Activated CD4-positive, alpha-beta T cell treated with anti-CD3 and anti-CD28 coated beads for 24 hours (primary cell): ENCODE data around the gene TCEAL2.
"Not testable (repeated sequence)": the region's sequence is repeated elsewhere in the genome, so short reads cannot be mapped to it uniquely, and the experiment has no call there.

Experiments used
- DNase-seq, 2 donors: peaks; one replicate each; pipeline ENCODE4 v3.0.0-alpha.2; 2020; ENCODE audit warnings: low read depth in 2 of 2

Gene TCEAL2

GRCh38 chrX:102125436-102125835 lies at the start of gene TCEAL2:
TSS of gene TCEAL2 (plus strand) at chrX:102125679. CDS start at chrX:102126831, 1,152 bp downstream.
- not testable (repeated sequence) for DNase-seq

- no peak for DNase-seq
Observed at GRCh38 chrX:102077426-102077825, 48.1 kb upstream of the TCEAL2 start.

- no peak for DNase-seq
Observed at GRCh38 chrX:102085706-102086105, 39.8 kb upstream of the TCEAL2 start.

DNA sequence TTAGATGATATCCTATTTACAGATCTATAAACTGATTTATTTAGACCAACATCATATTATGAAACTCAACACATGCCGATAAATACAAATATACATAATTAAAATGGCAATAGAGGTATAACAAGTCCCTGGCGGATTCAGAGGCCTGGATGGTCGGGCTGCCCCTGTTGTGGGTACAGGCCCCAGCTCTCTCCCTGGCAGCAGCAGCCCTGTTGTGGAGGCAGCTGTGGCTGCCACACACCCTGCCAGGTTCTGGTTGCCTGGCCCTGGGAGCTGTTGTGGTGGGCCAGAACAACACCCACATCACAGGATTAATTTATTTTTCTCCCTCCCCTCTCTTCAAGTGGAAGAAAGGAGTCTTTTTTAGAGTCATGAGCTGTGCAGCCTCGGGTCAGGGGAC lies 12.1 kb upstream of the TCEAL2 start:
- DNase-seq, result no peak

GRCh38 chrX:102115748-102116147 lies 9.7 kb upstream of the TCEAL2 start:
- DNase-seq, result no peak

DNA sequence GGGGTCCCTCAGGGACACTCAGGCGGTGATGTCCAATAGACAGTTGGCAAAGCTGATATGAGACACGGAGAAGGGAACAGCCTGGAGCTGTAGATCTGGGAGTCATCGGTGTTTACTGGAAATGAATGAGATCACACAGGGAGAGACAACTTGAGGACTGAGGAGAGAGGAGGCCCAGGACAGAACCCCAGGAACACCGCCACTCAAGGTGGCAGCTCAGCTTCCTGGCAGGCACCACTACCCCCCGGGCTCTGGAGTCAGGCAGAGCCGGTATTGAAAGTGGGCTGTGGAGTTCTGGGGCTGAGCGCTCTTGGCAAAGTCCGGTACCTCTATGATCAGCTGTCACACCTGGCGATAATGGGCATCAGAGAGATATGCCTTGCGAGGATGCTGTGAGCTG lies 465 bp upstream of the TCEAL2 start:
- DNase-seq, result not testable (repeated sequence)

DNA sequence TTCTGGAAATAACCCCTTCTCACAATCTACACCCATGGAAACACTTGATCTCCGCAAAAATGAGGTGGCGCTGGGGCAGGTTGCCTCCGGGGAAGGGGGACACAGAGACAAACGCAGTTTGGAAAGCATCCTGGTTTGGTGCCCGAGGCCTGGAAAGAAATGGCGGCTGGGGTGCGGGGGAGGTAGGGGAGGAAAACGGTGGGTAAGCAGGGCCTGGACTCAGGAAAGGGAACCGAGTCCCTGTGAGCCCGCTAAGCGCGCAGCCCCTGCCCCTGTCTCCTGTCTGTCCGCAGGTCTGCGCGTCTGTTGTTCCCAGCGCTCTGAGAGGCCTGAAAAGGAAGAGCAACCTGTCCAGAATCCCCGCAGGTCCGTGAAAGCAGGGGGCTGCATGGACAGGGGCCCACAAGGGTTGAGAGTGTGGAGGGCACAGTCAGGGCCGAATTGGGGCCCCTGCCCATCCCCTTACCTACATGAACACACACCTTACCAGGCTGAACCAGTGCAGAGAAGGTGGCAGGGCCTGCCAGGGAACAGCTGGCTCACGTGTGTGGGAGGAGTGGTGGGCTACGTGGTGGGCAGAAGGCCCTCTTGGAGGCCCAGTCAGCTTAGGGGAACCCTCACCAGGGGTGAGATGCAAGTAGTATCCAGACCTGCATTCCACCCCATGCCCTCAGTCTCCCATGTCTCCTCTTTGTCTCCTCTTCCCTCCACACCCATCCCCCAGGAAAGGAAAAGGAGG lies 770 bp downstream of the TCEAL2 start:
- not testable (repeated sequence) for DNase-seq

DNA sequence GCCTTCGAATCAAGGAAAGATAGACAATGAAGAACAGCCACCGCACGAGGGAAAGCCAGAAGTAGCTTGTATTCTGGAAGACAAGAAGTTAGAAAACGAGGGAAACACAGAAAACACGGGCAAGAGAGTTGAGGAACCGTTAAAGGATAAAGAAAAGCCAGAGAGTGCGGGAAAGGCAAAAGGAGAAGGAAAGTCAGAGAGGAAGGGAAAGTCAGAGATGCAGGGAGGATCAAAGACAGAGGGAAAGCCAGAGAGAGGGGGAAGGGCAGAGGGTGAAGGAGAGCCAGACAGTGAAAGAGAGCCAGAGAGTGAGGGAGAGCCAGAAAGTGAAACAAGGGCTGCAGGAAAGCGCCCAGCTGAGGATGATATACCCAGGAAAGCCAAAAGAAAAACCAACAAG lies 1.4 kb downstream of the TCEAL2 start:
- no peak for DNase-seq

DNA sequence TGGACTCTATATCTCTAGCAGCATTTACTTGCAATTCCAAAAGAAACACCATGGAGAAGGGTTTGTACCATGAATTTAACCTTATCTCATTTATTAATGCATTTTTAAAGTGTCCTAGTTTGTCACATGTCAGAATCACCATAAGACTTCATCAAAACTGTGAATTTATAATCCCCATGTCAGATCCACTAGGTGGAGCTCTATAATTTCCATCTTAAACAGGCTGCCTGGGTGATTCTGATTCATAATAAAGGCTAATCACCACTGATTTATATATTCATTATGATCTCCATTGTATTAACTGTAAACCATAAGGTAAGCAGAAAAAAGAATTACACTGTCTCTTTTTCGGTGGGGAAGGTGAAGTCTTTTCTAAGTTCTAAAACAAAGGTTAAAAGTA lies 4.0 kb downstream of the TCEAL2 start:
- DNase-seq, result no peak

DNA sequence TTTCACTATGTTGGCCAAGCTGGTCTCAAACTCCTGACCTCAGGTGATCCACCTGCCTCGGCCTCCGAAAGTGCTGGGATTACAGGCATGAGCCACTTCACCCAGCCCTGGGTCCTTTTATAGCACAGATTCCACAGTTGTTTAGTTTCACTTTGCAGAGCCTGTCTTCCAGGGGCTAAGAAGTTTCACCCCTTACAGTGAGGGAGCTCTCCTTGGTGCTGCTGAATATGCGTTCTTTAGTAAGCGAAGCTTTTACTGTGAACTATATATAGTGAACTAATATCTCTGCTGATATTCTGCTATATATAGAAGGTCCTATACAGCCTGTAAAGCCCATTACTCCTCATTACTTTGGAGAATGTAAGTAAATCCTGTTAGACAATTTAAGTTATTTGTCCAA lies 12.6 kb downstream of the TCEAL2 start:
- DNase-seq, result no peak

- DNase-seq, result not testable (repeated sequence)
Observed at GRCh38 chrX:102140876-102141275, 15.4 kb downstream of the TCEAL2 start.

DNA sequence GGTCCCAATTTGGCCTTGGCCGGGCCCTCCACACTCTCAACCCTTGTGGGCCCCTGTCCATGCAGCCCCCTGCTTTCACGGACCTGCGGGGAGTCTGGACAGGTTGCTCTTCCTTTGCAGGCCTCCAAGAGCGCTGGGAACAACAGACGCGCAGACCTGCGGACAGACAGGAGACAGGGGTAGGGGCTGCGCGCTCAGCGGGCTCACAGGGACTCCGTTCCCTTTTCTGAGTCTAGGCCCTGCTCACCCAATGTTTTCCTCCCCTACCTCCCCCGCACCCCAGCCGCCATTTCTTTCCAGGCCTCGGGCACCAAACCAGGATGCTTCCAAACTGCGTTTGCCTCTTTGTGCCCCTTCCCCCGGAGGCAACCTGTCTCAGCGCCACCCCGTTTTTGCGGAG lies 16.2 kb downstream of the TCEAL2 start:
- not testable (repeated sequence) for DNase-seq

GRCh38 chrX:102142274-102142673 lies 16.8 kb downstream of the TCEAL2 start, which contains the start of gene TCEAL6:
TSS of gene TCEAL6 (minus strand) at chrX:102142481.
- DNase-seq, result not testable (repeated sequence)

DNA sequence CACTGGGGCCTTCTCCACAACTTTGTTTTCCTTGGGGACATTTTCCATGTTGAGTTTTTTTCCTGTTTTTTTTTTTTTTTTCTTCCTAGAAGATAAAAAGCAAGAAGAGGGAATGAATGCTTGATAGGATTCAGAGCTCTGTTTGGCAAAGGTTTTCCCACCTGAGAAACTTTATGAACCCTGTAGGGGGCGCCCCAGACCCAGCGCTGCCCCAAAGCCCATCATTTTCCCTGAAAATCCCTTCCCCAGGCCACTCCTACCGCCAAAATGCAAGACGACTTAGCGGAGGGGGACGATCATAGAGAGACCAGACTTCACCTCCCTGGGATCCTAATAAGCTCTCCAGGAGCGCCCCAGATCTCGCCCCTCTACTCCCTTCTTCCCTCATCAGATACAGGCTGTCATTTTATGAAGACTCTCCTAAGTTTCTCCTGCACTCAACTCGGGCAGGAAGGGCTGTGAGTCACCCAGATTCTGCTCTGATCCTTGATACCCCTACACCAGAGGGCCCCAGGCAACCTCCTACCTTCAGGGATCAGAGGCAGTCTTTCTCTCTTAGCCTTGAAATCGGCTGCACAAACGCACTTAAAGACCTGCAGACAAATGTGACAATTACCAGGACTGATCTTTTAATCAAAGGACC lies 28.9 kb downstream of the TCEAL2 start:
- no peak for DNase-seq

- DNase-seq, result no peak
Observed at GRCh38 chrX:102154900-102155805, 29.7 kb downstream of the TCEAL2 start.

- no peak for DNase-seq
Observed at GRCh38 chrX:102155806-102156179, 30.3 kb downstream of the TCEAL2 start, which contains the start of gene BEX5. TSS of gene BEX5 (minus strand) at chrX:102155977. CDS start at chrX:102154265, 1,712 bp downstream.
